NCI-H187 (cell line): ENCODE data around the gene RGL2.
"Not testable (repeated sequence)": the region's sequence is repeated elsewhere in the genome, so short reads cannot be mapped to it uniquely, and the experiment has no call there.

Experiments used
- DNase-seq, 2 experiments: peaks; one replicate each; lab custom pipeline; 2025; lab: John Stamatoyannopoulos, UW

The RGL2 gene

DNA sequence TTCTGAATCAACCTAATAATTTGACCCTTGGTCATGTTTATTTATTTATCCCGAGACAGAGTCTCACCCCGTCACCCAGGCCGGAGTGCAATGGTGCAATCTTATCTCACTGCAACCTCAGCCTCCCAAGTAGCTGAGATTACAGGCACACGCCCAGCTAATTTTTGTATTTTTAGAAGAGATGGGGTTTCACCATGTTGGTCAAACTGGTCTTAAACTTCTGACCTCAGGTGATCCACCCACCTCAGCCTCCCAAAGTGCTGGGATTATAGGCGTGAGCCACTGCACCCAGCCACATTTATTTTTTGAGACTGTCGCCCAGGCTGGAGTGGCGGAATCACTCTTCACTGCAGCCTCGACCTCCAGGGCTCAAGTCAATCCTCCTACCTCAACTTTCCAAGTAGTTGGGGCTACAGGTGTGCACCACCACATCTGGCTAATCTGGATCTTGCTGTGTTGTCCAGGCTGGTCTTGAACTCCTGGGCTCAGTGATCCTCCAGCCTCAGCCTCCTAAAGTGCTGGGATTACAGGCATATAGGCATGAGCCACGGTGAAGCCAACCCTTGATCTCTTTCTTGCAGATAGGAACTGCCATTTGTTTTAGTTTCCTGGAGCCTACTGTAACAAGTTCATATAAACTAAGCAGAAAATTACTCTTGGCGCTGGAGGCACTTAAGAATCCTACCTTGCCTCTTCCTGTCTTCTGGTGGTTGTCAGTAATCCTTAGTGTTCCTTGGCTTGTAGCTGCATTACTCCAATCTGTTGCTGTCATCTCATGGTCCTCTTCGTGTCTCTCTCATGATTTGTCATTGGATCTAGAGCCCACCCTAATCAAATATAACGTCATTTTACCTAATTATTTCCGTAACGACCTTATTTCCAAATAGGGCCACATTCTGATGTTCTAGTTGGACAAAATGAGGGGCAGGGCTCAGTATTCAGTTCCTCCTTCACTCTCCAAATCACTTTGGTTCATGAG lies 24.5 kb downstream of the RGL2 start:
- DNase-seq = no peak

GRCh38 chr6:33273129-33273923 lies 25.4 kb downstream of the RGL2 start:
- DNase-seq = no peak

GRCh38 chr6:33272275-33273128 lies 26.2 kb downstream of the RGL2 start:
- DNase-seq = no peak

GRCh38 chr6:33271468-33272274 lies 27.1 kb downstream of the RGL2 start, which contains the start of the genes RPS18 and VPS52:
RPS18 (plus strand) TSS chr6:33272075; CDS start chr6:33272120, 45 bp downstream.
VPS52 (minus strand) TSS chr6:33271876; CDS start chr6:33271675, 201 bp downstream.
- DNase-seq = peak; percentile 92 to 97

DNA sequence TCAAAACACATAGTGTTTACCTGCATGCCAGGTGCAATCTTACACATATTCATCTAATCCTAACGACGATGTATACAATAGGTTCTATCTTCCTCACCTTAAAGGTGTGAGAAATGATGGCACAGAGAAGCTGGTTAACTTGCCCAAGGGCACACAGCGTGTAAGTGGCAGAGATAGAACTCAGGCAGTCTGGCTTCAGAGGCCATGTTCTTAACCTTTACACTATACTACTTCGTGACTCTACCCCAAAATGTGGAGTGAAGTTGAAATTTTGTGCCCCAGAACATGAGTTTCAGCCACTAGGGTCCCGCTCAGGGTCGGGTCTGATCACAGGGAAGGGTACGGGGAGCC lies 27.6 kb downstream of the RGL2 start:
- no peak for DNase-seq

DNA sequence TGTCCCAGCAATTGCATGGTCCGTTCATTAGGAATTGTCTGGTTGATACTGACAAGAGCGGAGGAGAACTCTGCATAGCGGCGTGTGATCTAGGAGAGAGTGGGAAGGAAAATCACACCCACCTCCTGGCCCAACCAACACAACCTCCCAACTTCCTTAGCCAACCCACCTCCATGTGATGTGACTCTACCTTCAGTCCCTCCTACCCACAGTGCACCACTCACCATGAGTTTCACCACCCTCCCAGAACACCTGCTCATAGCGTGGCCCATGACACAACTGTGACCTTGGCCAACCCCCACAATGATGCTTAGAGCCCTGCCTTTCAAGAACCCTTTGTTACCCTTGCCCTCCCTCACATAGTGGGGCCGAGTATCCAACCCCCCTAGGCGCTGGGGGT lies 34.7 kb downstream of the RGL2 start:
- no peak for DNase-seq

DNA sequence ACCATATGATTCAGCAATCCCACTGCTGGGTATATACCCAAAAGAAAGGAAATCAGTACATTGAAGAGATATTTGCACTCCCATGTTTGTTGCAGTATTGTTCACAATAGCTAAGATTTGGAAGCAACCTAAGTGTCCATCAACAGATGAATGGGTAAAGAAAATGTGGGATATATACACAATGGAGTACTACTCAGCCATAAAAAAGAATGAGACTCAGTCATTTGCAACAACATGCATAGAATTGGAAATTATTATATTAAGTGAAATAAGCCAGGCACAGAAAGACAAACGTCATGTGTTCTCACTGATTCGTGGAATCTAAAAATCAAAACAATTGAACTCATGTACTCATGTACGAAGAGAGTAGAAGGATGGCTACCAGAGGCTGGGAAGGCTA lies 36.3 kb downstream of the RGL2 start:
- DNase-seq = not testable (repeated sequence)

GRCh38 chr6:33259032-33259431 lies 39.7 kb downstream of the RGL2 start:
- DNase-seq = no peak

GRCh38 chr6:33254591-33254990 lies 44.2 kb downstream of the RGL2 start:
- no peak for DNase-seq

DNA sequence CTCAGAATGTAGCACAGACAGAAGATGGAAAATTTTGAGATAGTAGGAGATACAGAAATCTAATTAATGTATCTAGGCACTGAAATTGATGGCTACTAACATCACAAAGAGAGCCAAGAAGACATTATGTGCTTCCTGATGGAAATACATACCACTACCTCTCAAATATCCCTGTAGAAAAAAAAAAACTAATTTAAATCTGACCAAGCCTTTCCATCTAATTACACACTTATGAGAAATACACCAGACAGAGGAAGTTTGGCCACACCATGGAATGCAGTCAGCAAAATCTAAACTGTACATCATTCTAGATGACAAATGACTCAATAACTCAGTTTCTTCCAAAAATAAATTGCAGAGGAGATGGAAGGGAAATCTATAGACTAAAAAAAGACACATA lies 46.0 kb downstream of the RGL2 start:
- no peak for DNase-seq

DNA sequence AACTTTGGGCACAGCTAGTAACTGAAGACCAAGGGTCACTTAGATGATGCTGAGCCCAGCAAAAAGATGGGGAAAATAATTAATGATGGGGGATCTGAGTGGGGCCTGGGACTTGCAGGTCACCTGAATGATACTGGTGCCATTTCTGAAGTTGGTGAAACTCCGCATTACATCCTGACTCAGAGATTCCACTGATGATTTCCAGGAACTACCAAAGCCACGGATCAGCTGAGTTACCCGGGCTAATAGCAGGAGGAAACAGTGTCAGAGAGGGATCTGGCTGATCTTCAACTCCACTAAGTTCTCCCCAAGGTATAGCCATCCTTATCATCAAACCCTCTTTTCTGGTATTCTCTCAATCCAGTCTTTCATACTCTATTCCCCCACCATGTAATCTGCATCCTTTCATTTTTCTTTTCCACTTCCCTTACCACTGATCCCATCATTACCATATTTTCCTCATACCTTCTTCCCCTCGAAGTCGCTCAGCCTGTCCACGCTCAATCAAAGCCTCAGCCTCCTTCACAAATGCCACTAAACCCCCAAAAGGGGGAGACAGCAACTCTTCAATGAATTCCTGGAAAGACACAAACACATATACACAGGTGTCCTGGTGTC lies 47.2 kb downstream of the RGL2 start:
- DNase-seq = no peak

DNA sequence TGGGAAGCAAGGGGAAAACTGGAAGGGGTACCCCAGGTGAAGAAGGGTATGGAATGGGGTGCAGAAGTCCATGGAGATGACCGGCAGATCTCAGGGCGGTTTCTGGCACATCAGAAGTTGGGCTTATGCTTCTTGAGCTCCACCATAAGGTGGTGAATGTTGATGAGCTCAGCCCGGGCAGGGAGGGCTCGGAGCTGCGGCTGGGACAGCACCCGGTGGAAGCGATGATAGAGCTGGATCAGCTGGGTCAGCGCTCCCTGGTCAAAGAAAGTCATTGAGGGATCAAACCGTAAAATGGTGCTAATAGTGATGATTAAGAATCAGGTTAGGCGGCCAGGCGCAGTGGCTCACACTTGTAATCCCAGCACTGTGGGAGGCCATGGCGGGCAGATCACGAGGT lies 48.0 kb downstream of the RGL2 start:
- DNase-seq = no peak

DNA sequence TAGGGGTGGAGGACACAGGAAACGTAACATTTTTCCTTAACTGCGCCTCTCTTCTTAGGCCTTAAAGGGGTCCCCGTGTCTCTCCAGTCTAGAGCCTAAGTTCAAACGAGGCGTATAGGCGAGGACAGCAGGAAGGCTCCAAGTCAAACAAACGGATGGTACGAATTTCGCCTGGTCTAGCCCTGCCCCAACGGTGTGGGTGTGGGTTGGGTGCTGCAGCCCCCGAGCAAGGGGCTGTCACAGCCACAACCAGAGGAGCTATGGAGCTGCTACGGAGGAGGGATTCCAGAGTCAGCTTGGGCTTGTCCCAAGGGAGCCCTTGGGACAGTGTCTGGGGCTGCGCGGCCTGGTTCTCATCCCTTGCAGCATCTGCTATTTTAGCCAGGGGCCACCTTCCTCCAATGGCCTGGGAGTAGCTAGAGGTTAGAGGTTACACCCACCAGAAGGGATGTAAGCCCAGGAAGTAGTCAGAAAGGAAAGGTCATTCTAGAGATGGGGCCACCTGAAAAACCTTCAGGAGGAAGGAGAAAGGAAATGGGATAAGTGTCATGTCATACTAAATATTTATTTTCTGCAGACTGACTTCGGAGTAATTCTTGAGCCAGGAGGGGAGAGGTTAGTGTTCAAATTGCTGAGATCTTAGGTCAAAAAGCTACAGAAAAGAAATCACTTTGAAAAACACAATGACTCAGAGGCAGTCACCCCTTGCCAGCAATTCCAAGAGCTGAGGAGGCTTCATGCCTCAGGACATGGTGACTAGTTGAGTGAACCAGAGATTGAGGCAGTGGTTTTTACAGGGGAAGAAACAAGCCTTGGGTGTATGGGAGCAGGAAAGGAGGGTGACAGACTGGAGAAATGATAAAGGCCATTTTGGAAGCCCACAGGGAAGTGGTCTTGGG lies 48.8 kb downstream of the RGL2 start:
- DNase-seq = no peak

- peak; percentile 94 to 95 for DNase-seq
These were observed 49.6 kb downstream of the RGL2 start for GRCh38 chr6:33248932-33249731.

DNA sequence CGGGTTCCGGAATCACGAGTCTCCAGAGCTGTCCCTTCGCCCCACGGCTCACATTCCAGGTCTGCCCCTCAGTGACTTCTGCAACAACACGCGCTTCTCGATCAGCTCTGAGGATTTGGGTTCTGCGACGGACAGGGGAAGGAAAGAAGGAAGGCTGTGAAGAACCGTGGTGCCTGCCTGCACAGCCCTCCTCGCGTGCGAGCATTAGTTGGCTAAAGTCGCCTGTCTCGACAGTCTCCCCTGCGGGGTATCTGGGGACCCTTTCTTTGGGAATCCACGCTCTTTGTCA lies 50.2 kb downstream of the RGL2 start:
- DNase-seq = no peak

- peak; percentile 75 to 92 for DNase-seq
These were observed 50.6 kb downstream of the RGL2 start for GRCh38 chr6:33247977-33248642.

DNA sequence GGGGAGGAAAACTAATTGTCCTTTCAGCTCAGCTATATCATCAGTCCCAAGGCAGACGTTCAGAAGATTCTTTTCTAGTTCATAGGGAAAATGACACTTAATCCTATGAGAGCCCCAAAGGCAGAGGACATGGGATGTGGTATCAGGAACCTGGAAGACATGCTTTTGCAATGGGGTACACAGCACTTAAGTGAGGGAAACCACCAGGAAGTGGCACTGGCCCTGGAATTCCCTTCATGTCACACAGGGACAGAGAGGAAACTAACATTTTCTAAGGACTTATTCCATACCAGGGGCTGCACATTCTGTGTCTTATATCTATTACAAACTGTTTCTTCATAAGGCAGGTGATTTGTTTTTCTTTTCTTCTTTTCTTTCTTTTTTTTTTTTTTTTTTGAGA lies 55.3 kb downstream of the RGL2 start:
- no peak for DNase-seq

GRCh38 chr6:33241968-33242367 lies 56.8 kb downstream of the RGL2 start:
- DNase-seq = no peak
